OCI-LY3 (cell line): ENCODE data around the gene PRSS23.
"Not testable (repeated sequence)": the region's sequence is repeated elsewhere in the genome, so short reads cannot be mapped to it uniquely, and the experiment has no call there.

Source experiments
- CTCF ChIP-seq: fragments of 200-600, 300-600 bp; sonication (generic); IDR thresholded peaks from 2 replicates; pipeline ENCODE4 v1.5.1; 2014; ENCODE audit warnings: antibody characterized with exemption, low read length, low read depth
- EZH2phosphoT487 ChIP-seq: fragments of 200-600 bp; shearing (Covaris generic); IDR thresholded peaks from 2 replicates; pipeline ENCODE4 v1.6.1; 2018; ENCODE audit warnings: antibody characterized with exemption, mixed run types, low read depth

DNA sequence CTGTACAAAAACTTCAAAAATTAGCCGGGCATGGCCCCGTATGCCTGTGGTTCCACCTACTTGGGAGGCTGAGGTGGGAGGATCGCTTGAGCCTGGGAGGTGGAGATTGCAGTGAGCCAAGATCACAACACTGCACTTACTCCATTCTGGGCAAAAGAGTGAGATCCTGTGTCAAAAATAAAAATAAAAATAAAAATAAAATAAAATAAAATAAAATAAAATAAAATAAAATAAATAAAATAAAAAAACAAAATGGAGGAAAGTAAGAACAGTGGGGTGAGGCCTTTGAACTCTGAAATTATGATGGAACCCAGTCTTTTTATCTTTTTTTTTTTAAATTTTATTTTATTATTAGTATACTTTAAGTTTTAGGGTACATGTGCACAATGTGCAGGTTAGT lies 23.8 kb downstream of the PRSS23 start:
- TF ChIP-seq CTCF, EZH2phosphoT487: not testable (repeated sequence)
